Skin of body (tissue), 2 donors: ENCODE data around the gene IGFBP5. TPM values are rescaled to one million over a fixed set of nuclear protein-coding genes. Genes with fewer than 3 reads are reported as not detected.
A peak's percentile ranks its signal among the peaks of the same experiment; 100 is the strongest.

Experiments
- DNase-seq: peaks from one replicate; lab custom pipeline; 2025; lab: John Stamatoyannopoulos, UW
- total RNA-seq: library from RNA; depleted of rRNA; stranded (reverse); fragments of >200 nt; gene quantifications from one replicate; pipeline ENCODE4 v1.2.3, GENCODE V29; 2014

The IGFBP5 gene, protein sequence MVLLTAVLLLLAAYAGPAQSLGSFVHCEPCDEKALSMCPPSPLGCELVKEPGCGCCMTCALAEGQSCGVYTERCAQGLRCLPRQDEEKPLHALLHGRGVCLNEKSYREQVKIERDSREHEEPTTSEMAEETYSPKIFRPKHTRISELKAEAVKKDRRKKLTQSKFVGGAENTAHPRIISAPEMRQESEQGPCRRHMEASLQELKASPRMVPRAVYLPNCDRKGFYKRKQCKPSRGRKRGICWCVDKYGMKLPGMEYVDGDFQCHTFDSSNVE
- 246 TPM for total RNA-seq

DNA sequence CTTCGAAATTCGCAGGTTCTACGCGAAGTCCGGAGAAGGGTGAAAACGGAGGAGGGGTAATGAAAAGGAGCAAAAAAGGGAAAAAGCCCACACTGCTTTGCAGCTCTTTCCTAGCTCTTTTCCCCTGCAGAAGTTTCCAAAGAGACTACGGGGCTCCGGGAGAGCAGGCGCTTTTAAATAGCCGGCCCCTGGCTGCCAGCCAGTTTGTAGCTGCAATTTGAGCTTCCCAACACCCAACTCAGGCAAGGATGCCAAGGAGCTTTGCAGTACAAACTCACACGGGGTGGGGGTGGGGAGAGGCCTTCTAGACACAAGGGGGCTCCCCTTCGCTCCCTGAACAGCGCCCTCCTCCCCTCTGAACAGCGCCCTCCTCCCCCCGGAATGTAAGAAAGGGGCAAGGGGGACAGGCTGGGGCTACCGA is at the start of gene IGFBP5:
IGFBP5 (minus strand) TSS at position 149 of the 421 bp plus-strand sequence. CDS start 774 bp downstream, outside the sequence.
- peak; percentile 96 for DNase-seq

DNA sequence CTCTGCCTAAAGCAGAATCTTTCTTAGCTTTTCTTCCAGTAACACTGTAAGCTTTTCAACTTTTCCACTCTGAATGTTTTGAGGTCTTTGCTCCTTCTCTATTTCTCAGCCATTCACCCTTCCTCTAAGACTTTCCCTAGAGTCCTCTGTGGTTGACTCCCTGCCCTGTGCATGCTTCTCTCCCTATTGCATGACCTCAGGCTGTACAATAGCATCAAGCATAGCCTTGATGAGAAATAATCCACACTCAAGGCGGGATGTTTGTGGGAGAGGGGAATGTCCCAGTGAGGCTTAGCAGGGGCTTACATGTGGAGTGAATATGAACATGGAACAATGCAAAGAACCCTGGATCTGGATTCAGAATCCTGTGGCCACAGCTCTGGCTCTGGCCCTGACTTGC is 48.4 kb upstream of the IGFBP5 start:
- peak; percentile 18 for DNase-seq

DNA sequence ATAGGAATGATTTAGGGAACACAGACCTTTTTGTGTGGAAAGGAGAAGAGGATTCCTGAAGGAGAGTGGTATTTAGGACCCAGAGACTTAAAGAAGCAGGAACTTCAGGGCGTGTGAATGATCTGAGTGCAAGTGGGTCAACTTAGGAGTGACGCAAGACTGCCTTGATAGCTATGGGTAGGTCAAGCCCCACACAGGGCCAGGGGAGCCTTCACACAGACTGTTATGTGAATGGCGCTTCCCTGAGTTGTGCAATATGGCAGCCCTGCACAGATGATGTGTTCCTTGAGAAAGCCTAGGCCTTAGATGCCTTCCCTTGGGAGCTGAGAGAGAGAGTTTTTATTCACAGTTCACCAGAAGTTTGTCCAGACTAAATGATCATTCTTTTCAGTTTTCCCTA is 47.1 kb upstream of the IGFBP5 start:
- DNase-seq: no peak

DNA sequence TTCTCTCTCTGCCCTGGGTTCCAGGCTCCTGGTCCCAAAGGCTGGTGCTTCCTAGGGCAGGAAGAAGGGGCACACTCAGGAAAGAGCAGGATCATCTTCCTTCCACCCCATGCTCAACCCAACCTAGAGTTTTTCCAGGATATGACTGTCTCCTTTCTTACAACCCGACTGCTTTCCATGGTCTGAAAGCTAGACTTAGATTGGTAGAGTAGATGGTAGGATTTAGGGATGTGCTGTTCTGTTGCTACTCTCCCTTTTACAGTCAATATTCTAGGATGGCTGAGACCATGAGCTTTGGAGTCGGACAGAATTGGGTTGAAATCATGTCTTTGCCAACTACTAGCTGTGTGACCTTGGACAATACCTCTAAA is 45.9 kb upstream of the IGFBP5 start:
- DNase-seq: no peak

DNA sequence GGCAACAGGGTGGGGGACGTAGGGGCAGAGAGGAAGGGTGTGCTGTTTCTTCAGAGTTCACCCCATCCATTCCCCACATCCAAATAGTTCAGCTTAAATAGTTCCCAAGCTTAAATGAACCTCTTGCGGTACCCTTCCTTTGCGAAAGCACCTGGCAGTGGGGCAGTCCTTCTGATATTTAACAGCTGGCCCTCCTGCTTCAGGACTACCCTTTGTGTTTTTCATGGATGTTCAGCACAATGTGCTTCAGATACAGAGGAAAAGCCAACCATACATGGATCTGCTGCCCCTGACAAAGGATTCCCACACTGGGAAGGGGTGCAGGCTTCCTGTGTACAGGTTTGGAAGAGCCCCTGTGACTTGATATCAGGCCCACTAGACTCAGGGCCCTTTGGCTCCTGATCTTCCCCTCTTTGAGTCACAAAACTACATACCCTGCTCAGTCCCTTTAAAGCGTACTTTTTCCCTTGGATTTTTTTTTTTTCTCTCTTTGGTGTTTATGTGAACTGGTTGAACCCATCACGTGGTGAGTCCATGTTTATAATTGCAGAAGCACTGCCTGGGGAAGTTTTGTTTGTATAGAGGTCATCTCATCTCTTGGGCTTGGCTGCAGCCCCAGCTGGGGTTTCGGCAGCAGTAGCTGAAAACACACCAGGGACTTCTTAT is 45.3 kb upstream of the IGFBP5 start:
- DNase-seq: no peak

DNA sequence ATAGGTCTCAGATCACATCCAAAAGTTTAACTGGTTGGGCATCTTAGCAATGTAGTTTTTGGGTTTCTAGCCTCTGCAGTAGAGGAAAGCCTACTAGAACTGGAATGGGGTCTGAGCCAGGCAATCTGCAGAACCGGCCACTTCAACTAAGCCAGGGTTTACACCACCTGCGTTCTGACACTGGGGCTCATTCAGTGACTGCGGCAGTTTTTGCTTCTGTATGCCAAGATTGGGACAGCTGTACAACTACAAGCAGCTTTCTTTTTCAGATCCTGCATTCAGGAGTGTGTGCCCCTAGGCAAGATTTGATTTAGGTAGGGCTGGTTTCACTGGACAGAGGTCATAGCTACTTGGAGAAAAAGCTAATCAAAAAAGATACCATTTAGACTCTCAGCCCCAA is 43.7 kb upstream of the IGFBP5 start:
- no peak for DNase-seq

DNA sequence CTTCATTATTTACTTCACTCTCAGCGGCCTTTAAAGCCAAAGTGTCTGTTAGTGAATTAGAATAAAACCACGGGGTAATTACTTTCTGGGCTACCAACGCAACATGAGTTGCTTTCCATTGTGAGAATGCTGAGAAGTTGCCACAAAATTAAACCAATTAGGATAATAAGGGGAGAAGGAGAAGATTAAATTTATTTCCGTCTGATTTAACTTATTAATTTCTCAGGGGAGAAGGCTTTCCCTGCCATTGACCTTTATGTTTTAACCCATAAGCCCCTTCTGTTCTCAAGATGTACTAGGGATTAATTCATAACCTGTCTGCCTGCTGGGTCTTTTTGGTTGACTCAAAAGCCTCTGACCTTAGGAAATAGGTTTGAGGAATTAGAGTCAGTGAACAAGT is 42.3 kb upstream of the IGFBP5 start:
- no peak for DNase-seq

DNA sequence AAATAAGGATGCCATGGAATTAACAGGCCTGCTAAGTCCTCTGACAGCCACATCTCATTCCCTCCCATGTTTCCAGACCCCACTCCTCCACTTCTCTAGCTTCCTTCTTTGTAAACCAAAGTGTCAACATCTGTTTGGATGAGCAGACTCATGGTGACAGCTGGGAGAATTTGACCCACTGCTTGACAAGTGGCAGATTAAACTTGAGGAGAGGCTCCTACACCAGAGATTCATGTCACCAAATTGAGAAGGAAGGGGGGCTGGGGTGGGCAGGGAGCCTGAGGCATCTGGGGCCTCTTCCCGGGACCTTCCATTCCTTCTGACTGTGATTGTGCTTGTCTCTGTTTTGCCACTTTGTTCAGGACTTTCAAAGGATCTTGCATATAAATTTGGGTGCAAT is 41.0 kb upstream of the IGFBP5 start:
- DNase-seq: no peak

DNA sequence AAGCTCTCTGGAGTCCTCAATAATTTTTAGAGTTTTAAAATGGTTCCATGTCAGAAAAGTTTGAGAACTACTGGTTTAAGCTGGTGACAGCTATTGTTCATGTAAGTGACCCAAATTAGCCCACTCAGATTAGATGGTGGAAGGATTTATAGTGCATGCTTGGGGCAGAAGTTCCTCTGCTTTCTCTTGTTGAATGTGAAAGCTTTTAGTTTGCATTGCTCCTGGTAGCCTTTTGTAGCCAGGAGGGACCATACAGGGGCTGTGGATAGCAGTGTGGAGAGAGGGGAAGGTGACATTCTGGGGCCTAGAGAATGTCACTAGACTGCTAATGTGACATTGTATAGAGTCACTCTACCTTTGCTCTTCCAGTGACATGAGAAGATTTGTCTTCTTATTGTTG is 40.3 kb upstream of the IGFBP5 start:
- no peak for DNase-seq

DNA sequence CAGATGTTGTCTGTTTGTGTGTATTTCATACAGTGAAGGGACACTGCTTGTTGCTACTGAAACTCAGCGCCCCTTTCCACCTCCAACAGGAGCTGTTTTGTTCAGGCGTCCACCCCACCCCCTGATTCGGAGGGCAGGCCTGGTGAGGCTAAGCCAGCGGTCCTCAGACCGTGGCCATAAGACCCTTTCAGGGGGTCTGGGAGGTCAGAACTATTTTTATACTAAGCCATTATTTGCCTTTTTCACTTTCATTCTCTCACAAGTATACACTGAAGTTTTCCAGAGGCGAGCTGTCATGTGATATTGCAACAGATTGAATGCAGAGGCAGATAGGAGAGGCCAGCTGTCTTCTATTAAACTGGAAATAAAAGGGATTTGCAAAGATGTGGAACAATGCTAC is 39.7 kb upstream of the IGFBP5 start:
- peak; percentile 77 for DNase-seq

DNA sequence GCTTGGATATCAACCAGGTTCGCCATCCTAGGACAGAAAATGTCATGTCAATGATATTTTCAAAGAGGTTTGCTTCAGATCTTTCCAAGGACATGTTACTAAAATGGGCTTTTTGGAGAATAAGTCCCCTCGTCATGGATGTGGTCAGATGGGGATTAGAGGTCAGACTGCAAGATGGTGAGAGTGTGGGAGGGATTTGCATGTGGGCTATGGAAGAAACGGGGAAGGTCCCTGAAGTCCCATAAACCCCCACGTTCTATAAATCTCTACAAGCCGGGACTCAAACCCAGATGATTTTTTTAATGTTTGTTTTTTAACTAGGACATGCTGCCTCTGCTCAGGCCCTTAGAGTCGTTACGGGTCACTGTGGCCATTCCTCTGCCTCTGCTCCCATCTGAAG is 37.7 kb upstream of the IGFBP5 start:
- no peak for DNase-seq

DNA sequence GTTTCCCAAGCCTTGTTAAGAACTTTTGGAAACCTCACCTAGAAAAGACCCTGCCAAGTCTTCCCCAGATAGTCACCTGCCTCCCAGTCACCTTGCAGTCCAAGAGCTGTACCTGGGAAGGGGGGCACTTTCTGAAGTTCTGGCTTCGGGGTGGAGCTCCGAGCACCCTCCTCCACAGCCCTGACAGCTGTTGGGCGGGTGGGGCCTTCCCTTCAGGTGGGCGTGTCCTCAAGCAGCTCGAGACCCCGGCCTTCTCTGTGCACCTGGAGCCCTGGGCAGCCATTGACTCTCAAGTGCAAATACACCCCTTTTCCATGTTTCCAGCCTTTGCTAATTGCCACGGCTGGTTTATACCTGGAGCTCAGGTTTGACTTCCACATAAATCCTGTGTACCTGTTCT is 37.0 kb upstream of the IGFBP5 start:
- no peak for DNase-seq

DNA sequence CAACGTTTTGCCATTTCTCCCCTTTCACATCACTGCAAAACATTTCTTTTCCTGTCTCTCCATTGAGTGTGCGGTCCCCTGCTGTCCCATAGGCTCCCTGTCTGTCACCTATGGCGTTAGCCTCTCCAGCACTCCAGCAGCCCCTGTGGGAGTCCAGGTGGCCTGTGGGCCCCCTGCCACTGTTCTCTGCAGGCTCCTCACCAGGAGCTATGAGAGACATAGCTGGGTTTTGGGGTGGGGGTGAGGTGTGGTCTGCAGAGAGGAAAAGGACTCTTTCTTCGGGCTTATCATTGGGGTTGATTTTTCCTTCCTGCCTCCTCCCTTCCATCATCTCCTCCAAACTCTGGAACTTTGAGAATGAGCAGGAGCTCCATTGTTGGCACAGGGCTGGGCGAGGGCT is 36.1 kb upstream of the IGFBP5 start:
- DNase-seq: no peak

DNA sequence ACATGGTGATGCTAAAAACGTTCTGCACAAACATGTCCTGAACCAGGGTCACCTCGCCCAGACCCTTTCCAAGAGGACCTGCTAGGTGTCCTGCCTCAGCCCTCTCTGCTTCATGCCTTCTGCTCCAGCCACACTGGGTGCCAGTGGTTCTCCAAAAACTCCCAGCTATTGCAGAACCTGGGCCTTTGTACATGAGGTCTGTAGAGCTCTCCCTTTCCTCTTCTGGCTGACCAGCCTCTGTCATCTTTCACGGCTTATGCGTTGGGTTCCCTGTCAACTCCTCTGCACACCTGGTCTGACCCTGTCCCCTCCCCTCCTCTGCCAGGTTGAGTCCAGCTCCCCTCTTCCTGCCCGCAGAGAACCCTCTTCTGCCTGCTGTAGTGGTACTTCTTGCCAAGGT is 35.5 kb upstream of the IGFBP5 start:
- DNase-seq: no peak

DNA sequence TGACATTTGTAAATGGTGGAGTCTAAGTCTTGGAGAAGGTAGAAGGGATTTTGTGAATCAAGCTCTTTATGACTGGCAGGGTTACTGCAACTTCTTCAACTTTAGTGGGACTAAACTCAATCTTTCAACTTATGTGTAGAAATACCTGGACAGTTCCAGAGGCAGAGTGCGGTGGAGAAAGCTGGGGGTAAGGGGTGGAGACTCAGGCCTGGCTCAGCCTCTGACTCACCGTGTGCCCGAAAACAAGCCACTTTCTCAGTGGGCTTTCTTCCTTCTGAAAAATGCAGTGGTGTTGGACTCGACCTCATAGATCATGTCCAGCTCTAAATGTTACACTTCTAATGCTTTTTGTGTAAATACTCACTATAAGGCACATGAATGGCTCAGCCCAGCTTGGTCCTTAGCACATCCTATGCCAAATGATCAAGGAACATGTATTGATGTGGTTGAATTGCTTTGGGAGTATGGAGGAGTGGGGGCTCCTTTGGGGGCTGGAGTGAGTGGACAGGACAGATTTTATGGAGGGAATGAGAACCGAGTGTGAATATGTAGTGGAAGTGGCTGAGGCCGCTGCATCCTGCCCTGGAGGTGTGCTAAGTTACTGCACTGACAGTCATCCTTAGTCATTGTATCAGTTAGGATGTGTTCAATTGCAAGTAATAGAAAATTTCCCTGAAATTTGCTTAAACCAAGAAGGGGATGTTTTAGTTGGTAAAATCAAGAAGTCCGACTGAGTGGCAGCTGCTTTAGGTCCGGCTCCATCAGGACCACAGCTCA is 32.2 kb upstream of the IGFBP5 start:
- DNase-seq: no peak

DNA sequence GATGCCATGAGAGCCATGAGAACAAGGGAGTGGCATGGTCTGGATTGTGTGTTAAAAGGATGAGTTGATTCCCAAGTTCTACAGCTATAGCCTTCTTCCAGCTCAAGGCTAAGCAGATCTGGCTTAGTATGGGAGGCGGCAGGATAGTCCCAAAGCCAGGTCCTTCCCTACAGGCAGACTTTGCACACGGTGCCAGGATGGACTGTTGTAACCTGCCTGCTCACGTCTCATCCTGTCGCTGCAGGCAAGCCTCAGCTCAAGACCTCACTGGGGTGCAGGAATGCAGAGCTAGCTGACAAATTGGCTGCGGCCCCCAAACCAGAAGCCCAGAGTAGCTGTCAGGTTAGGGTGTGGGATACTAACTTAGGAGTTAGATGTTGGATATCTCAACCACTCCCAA is 28.8 kb upstream of the IGFBP5 start:
- no peak for DNase-seq

DNA sequence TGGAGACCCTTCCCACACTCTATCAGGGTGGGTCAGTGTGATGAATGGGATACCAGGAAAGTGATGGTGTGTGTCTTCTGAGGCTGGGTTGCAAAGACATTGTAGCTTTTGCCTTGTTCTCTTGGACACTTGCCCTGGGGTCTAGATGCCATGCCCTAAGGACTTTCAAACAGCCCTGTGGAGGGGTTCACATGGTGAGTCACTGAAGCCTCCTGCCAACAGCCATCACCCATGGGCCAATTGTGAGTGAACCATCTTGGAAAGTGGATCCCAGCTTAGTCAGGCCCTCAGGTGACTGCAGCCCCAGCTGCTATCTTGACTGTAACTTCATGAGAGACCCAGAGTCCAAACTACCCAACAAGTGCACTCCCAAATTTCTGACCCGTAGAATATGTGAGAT is 25.8 kb upstream of the IGFBP5 start:
- DNase-seq: no peak

DNA sequence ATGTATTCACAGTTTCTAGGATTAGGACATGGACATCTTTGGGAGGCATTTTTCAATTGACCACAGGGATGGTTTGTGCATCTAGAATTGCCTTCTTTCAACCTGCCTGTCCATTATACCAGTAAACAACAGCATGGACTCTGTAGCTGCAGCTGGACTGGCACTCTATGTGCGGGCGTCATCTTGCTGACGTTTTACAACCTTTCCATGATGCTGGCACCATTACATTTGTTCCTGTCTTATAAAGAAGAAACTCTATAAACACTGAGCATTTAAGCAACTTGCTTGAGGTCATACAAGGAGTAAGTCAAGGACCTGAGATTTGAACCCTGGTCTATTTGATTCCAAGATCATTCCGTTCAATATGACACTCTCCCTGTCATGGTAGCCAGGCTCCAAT is 25.4 kb upstream of the IGFBP5 start:
- DNase-seq: no peak

DNA sequence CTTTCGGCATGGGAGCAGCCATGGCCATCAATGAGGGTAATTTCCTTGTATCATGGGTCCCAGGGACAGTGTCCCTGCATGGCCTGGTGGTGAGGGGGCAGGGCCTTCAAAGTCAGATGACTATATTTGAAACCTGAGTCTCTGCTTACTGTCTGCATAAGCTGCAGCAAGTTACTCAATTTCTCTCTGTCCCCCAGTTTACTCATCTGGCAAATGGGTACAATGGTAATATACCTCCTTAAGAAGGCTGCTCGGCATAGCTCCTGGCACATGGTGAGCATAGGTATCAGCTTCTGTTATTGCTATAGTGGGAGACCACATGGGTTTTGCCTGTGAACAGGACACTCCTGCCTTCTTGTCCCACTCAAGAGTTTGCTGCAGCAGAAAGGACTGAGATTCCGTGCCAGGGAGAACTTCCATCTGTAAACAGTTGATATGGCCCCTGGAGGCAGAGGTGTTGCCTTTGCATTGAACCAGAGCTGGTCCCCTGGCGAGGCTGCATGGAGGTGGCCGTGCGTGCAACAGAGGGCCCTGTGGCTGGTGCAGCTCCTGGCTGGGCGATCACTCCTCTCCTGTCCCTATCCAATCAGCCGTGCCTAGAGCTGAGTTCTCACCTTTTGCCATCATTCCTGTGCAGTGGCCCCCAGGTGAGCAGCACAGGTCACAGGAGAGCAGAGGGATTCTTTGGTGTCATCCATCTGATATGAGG is 22.7 kb upstream of the IGFBP5 start:
- DNase-seq: no peak

DNA sequence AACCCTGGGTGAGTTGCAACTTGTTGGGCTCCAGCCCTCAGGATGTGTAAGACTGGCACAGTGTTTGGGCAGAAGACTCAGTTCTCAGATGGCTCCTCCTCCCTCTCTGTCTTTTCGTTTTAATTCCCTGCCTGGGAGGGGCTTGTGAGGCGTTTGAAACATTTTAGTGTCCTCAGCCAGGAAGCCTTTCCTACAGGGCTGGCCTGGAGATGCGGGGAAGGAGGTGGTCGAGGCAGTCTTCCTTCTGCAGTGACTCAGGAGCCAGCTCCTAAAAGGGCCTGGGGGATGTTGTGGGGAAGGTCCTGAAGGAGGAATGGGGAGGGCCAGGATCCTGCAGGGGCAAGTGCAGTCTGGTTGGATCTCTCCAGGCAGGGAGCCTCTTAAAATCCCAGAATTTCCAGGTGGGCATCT is 22.1 kb upstream of the IGFBP5 start:
- DNase-seq: no peak

DNA sequence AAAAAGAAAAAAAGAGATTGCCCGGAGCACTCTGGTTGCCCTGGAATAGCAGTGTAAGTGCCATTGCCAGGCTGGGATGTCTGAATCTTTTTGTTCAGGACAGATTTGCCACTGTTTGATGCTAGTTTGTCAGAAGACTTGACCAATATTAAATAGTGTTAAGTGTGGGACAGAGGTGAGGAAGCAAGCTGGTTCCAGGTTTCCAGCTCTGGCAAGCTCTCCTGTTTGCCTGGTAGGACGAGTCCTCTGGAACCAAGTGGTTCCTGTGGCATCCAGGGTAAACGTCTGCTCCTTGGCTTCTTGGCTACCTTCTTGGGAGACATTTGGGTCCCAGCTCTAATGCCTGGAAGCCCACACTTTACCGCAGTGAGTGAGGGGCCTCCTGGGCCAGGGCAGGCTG is 20.8 kb upstream of the IGFBP5 start:
- no peak for DNase-seq

DNA sequence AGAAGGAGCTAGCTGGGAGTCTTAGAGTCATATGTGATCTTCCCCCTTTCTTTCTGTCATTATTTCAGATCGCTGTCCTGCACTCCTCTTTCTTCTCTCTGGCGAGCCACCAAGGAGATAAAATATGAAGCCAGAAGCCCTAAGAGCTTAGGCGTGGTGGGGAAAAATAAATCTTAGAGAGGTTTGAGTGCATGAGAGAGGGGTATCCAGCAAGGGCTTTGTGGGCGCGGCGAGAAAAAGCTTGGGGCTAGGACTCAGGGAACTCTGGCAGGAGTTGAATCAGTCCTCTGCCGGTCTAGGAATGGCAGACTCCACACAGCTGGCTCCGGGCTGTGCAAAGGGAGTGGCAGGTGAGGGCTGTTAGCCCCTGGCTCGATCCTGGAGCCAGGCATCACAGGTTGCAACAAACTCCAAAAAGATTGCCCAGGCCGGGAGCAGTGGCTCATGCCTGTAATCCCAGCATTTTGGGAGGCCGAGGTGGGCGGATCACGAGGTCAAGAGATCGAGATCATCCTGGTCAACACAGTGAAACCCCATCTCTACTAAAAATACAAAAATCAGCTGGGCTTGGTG is 20.1 kb upstream of the IGFBP5 start:
- DNase-seq: no peak
